ENCODE measurements around the gene PTPN2.

The PTPN2 gene

DNA sequence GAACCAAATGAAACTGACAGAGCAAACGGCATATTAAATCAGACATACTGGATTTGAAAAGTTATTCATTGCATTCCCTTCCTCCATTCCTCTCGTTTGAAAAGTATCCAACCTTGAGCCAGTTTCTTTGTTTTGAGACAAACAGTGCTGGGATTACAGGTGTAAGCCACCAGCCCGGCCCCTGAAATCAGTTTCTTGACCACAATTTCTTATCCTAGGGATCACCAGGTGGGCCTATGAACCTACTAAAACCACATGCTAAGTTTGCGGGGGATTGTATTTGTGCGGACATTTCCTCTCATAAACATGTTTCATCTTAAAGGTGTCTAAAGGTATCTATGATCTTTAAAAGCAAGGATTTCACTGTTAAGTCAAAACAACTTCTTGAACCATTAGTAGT, 11.6 kb downstream of the PTPN2 start:
- in situ Hi-C loops (cut with HindIII; ENCODE audit: low sequenced_read_pairs): no loop called here
- no peak overlapping the region for H3K4me3 ChIP-seq (ENCODE audit: low read depth, low read length)
- no peak for DNase-seq (ENCODE audit: low read depth)
- no peak for TF ChIP-seq CTCF (IDR thresholded peaks at IDR 0.05; ENCODE audit: low read depth, low read length, missing control alignments)

DNA sequence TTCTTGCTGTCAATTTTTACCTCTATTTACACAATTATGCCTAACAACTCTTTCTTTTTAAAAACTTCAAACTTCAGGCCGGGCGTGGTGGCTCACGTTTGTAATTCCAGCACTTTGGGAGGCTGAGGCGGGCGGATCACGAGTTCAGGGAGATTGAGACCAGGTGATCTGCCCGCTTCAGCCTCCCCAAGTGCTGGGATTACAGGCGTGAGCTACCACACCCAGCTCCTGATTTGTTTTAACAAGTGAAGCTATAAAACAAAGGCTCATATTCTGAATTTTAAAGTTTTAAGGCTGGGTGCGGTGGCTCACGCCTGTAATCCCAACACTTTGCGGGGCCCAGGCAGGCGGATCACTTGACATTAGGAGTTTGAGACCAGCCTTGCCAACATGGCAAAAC, 15.5 kb downstream of the PTPN2 start:
- TF ChIP-seq CTCF (IDR thresholded peaks at IDR 0.05; ENCODE audit: low read depth, low read length, missing control alignments): no peak
- in situ Hi-C loops (cut with HindIII; ENCODE audit: low sequenced_read_pairs): no loop called here
- no peak for DNase-seq (ENCODE audit: low read depth)
- no peak overlapping the region for H3K4me3 ChIP-seq (ENCODE audit: low read depth, low read length)

DNA sequence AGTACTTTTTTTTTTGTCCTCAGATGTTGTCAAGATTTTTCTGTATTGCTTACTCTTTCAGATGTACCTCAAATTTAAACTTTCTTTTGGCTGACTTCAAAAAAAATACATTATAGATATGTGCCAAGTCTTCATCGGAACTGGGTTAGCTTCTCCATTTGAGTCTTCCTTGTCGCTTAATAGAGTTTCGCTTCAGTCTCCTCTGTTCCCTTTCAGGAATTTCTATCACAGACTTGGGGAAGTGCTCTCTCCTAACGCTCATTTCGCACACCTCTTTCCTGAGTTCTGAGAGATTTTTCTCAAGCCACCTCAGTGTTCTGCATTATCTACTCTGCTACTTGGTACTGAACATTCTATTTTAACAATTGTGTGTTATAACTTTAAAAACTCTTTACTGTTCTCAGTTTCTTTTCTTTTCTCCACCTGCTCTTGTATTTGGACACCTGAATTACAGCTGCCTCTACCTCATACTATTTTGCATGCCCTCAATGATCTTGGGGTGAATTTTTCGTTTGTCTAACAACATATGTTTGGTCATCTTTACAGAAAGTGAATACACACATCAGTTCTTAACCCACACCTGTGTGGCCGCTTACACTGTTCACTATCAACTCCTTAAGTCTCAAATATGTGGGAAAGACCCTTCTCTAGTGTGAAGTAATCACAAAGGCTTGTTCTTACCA, 16.5 kb downstream of the PTPN2 start:
- TF ChIP-seq CTCF (IDR thresholded peaks at IDR 0.05; ENCODE audit: low read depth, low read length, missing control alignments): no peak
- H3K4me3 ChIP-seq (ENCODE audit: low read depth, low read length): no peak overlapping the region
- in situ Hi-C loops (cut with HindIII; ENCODE audit: low sequenced_read_pairs): no loop called here
- no peak for DNase-seq (ENCODE audit: low read depth)

GRCh38 chr18:12863687-12864216, 20.3 kb downstream of the PTPN2 start:
- in situ Hi-C loops (cut with HindIII; ENCODE audit: low sequenced_read_pairs): no loop called here
- no peak overlapping the region for H3K4me3 ChIP-seq (ENCODE audit: low read depth, low read length)
- no peak for DNase-seq (ENCODE audit: low read depth)
- TF ChIP-seq CTCF (IDR thresholded peaks at IDR 0.05; ENCODE audit: low read depth, low read length, missing control alignments): no peak

- no peak overlapping the region for H3K4me3 ChIP-seq (ENCODE audit: low read depth, low read length)
- TF ChIP-seq CTCF (IDR thresholded peaks at IDR 0.05; ENCODE audit: low read depth, low read length, missing control alignments): no peak
- DNase-seq (ENCODE audit: low read depth): no peak
- in situ Hi-C loops (cut with HindIII; ENCODE audit: low sequenced_read_pairs): no loop called here
These were observed 21.1 kb downstream of the PTPN2 start for GRCh38 chr18:12862874-12863482.

DNA sequence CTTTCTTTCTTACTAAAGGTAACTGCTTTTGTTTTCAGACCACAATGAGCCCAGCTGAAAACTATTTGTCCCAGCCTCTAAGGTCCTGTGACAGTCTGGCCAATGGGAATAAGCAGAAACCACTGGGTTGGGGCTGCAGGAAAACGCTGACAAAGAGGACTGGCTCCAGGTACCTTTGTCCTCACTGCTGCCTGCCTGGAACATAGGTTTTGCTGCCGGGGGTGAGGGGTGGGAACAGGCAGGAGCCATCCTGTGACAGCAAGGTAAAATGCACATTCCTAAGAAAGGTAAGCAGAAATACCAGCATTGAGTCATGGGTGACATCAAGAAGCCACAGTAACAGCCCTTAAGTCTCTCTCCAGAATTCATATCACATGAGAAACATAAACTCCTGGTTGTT, 21.6 kb downstream of the PTPN2 start:
- DNase-seq (ENCODE audit: low read depth): no peak
- in situ Hi-C loops (cut with HindIII; ENCODE audit: low sequenced_read_pairs): no loop called here
- TF ChIP-seq CTCF (IDR thresholded peaks at IDR 0.05; ENCODE audit: low read depth, low read length, missing control alignments): no peak
- H3K4me3 ChIP-seq (ENCODE audit: low read depth, low read length): no peak overlapping the region
